SK-N-SH treated with all-trans-retinoic acid at 6 μM for 48 hours (cell line): Measurements from ENCODE around the gene ISM2.

Source experiments
- ATAC-seq: fragments of 200-7000 bp; cut with Tn5 transposase; 3 replicates; pipeline ENCODE4 v1.9.1; 2020; ENCODE audit warnings: mild to moderate bottlenecking, moderate library complexity
- ARNTL ChIP-seq: fragments of 450-650 bp; formaldehyde crosslinking; IDR thresholded peaks from 2 replicates; pipeline ENCODE4 v1.5.0; 2020; ENCODE audit warnings: low read depth, mild to moderate bottlenecking, moderate library complexity, borderline replicate concordance
- BACH2 ChIP-seq: fragments of 250-450 bp; sonication (Bioruptor Pico); IDR thresholded peaks from 2 replicates; pipeline ENCODE4 v1.9.0; 2021; ENCODE audit warnings: mild to moderate bottlenecking, borderline replicate concordance
- CSDC2 ChIP-seq: fragments of 250-450 bp; sonication (Bioruptor Pico); IDR thresholded peaks from 2 replicates; pipeline ENCODE4 v1.5.0; 2020; ENCODE audit warnings: mild to moderate bottlenecking, moderate library complexity
- ESRRG ChIP-seq: fragments of 250-450 bp; sonication (Bioruptor Pico); IDR thresholded peaks from 2 replicates; pipeline ENCODE4 v1.6.1; 2021; ENCODE audit warnings: mild to moderate bottlenecking
- OSR1 ChIP-seq: fragments of 250-450 bp; sonication (Bioruptor Pico); IDR thresholded peaks from 2 replicates; pipeline ENCODE4 v1.8.0; 2022; ENCODE audit warnings: moderate library complexity, mild to moderate bottlenecking, inconsistent platforms
- PATZ1 ChIP-seq: fragments of 250-450 bp; sonication (Bioruptor Pico); IDR thresholded peaks from 2 replicates; pipeline ENCODE4 v1.8.0; 2020; ENCODE audit warnings: mild to moderate bottlenecking, moderate library complexity, borderline replicate concordance
- SNAI2 ChIP-seq: fragments of 250-450 bp; sonication (Bioruptor Pico); IDR thresholded peaks from 2 replicates; pipeline ENCODE4 v1.5.0; 2020; ENCODE audit warnings: mild to moderate bottlenecking, moderate library complexity
- TCF4 ChIP-seq: fragments of 250-450 bp; sonication (Bioruptor Pico); IDR thresholded peaks from 2 replicates; pipeline ENCODE4 v1.8.0; 2021; ENCODE audit warnings: mild to moderate bottlenecking, moderate library complexity, borderline replicate concordance
- TOX ChIP-seq: fragments of 250-450 bp; sonication (Bioruptor Pico); IDR thresholded peaks from 2 replicates; pipeline ENCODE4 v1.8.0; 2021; ENCODE audit warnings: mild to moderate bottlenecking, moderate library complexity, borderline replicate concordance
- ZC3H10 ChIP-seq: fragments of 250-450 bp; sonication (Bioruptor Pico); IDR thresholded peaks from 2 replicates; pipeline ENCODE4 v1.5.1; 2021; ENCODE audit warnings: mild to moderate bottlenecking, moderate library complexity
- ZFP3 ChIP-seq: fragments of 250-450 bp; sonication (Bioruptor Pico); IDR thresholded peaks from 2 replicates; pipeline ENCODE4 v1.5.0; 2020; ENCODE audit warnings: mild to moderate bottlenecking, moderate library complexity
- ZFP30 ChIP-seq: fragments of 450-650 bp; formaldehyde crosslinking; IDR thresholded peaks from 2 replicates; pipeline ENCODE4 v1.5.0; 2022; ENCODE audit warnings: mild to moderate bottlenecking, moderate library complexity
- ZNF565 ChIP-seq: fragments of 450-650 bp; formaldehyde crosslinking; conservative IDR thresholded peaks from 2 replicates; pipeline ENCODE4 v1.5.0; 2020; ENCODE audit warnings: low read depth, mild to moderate bottlenecking, moderate library complexity
- TF ChIP-seq, protein P1 (sequence below): fragments of 250-450 bp; sonication (Bioruptor Pico); IDR thresholded peaks from 2 replicates; pipeline ENCODE4 v1.8.0; 2021; ENCODE audit warnings: low read depth, mild to moderate bottlenecking, moderate library complexity, borderline replicate concordance
- TF ChIP-seq, protein P2 (sequence below): fragments of 250-450 bp; sonication (Bioruptor Pico); IDR thresholded peaks from 2 replicates; pipeline ENCODE4 v1.5.0; 2020; ENCODE audit warnings: mild to moderate bottlenecking, moderate library complexity
- TF ChIP-seq, protein P3 (sequence below): fragments of 250-450 bp; sonication (Bioruptor Pico); IDR thresholded peaks from 2 replicates; pipeline ENCODE4 v1.5.1; 2021; ENCODE audit warnings: mild to moderate bottlenecking, moderate library complexity

The ISM2 gene

GRCh38 chr14:77459072-77459723, 39.4 kb downstream of the ISM2 start:
- peak; percentile 26 for ATAC-seq
- TF ChIP-seq SNAI2 (CRISPR knock-in tag) (no peak), PATZ1 (no peak), ZFP3 (CRISPR knock-in tag) (no peak), ZFP30 (no peak), BACH2 (no peak), TCF4 (CRISPR knock-in tag) (no peak)
- TF ChIP-seq, protein P1, sequence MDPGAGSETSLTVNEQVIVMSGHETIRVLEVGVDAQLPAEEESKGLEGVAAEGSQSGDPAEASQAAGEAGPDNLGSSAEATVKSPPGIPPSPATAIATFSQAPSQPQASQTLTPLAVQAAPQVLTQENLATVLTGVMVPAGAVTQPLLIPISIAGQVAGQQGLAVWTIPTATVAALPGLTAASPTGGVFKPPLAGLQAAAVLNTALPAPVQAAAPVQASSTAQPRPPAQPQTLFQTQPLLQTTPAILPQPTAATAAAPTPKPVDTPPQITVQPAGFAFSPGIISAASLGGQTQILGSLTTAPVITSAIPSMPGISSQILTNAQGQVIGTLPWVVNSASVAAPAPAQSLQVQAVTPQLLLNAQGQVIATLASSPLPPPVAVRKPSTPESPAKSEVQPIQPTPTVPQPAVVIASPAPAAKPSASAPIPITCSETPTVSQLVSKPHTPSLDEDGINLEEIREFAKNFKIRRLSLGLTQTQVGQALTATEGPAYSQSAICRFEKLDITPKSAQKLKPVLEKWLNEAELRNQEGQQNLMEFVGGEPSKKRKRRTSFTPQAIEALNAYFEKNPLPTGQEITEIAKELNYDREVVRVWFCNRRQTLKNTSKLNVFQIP = no peak

- peak; percentile 28 for ATAC-seq
Measured at GRCh38 chr14:77458249-77458950, 40.2 kb downstream of the ISM2 start.

GRCh38 chr14:77457522-77458248, 40.9 kb downstream of the ISM2 start, which contains the start of the genes AHSA1 and VIPAS39:
Gene AHSA1 (plus strand): TSS chr14:77458093. CDS start chr14:77458190, 97 bp downstream.
Gene VIPAS39 (minus strand): TSS chr14:77457601. CDS start chr14:77454102, 3,499 bp downstream.
- TF ChIP-seq ESRRG (CRISPR knock-in tag) (no peak), OSR1 (CRISPR knock-in tag) (no peak)
- TF ChIP-seq, protein P1 = no peak
- TF ChIP-seq, protein P2, sequence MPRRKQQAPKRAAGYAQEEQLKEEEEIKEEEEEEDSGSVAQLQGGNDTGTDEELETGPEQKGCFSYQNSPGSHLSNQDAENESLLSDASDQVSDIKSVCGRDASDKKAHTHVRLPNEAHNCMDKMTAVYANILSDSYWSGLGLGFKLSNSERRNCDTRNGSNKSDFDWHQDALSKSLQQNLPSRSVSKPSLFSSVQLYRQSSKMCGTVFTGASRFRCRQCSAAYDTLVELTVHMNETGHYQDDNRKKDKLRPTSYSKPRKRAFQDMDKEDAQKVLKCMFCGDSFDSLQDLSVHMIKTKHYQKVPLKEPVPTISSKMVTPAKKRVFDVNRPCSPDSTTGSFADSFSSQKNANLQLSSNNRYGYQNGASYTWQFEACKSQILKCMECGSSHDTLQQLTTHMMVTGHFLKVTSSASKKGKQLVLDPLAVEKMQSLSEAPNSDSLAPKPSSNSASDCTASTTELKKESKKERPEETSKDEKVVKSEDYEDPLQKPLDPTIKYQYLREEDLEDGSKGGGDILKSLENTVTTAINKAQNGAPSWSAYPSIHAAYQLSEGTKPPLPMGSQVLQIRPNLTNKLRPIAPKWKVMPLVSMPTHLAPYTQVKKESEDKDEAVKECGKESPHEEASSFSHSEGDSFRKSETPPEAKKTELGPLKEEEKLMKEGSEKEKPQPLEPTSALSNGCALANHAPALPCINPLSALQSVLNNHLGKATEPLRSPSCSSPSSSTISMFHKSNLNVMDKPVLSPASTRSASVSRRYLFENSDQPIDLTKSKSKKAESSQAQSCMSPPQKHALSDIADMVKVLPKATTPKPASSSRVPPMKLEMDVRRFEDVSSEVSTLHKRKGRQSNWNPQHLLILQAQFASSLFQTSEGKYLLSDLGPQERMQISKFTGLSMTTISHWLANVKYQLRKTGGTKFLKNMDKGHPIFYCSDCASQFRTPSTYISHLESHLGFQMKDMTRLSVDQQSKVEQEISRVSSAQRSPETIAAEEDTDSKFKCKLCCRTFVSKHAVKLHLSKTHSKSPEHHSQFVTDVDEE (CRISPR knock-in tag) = peak; percentile 85; the same call in 1 of the 2 replicates
- TF ChIP-seq, all 23 proteins: peak for 1

More at GRCh38 chr14:77458249-77458950, 40.2 kb downstream of the ISM2 start:
- TF ChIP-seq TOX (CRISPR knock-in tag) (no peak), CSDC2 (no peak), ARNTL (CRISPR knock-in tag) (no peak), OSR1 (CRISPR knock-in tag) (no peak), ZC3H10 (CRISPR knock-in tag) (no peak)
- TF ChIP-seq, protein P3, sequence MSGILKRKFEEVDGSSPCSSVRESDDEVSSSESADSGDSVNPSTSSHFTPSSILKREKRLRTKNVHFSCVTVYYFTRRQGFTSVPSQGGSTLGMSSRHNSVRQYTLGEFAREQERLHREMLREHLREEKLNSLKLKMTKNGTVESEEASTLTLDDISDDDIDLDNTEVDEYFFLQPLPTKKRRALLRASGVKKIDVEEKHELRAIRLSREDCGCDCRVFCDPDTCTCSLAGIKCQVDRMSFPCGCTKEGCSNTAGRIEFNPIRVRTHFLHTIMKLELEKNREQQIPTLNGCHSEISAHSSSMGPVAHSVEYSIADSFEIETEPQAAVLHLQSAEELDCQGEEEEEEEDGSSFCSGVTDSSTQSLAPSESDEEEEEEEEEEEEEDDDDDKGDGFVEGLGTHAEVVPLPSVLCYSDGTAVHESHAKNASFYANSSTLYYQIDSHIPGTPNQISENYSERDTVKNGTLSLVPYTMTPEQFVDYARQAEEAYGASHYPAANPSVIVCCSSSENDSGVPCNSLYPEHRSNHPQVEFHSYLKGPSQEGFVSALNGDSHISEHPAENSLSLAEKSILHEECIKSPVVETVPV (CRISPR knock-in tag) = no peak

GRCh38 chr14:77457115-77457521, 41.5 kb downstream of the ISM2 start:
- peak; percentile 46 for ATAC-seq
- TF ChIP-seq ZNF565 (CRISPR knock-in tag) = no peak

More at GRCh38 chr14:77457522-77458248, 40.9 kb downstream of the ISM2 start, which contains the start of the genes AHSA1 and VIPAS39:
- ATAC-seq = peak; percentile 96
